Hepatic stellate cell (primary cell): Measurements from ENCODE around the gene STEAP1.
"Not testable (repeated sequence)": the region's sequence is repeated elsewhere in the genome, so short reads cannot be mapped to it uniquely, and the experiment has no call there.

Source experiments
- DNase-seq: peaks from one replicate; pipeline ENCODE4 v3.0.0; 2011; ENCODE audit warnings: low spot score

STEAP1 gene

DNA sequence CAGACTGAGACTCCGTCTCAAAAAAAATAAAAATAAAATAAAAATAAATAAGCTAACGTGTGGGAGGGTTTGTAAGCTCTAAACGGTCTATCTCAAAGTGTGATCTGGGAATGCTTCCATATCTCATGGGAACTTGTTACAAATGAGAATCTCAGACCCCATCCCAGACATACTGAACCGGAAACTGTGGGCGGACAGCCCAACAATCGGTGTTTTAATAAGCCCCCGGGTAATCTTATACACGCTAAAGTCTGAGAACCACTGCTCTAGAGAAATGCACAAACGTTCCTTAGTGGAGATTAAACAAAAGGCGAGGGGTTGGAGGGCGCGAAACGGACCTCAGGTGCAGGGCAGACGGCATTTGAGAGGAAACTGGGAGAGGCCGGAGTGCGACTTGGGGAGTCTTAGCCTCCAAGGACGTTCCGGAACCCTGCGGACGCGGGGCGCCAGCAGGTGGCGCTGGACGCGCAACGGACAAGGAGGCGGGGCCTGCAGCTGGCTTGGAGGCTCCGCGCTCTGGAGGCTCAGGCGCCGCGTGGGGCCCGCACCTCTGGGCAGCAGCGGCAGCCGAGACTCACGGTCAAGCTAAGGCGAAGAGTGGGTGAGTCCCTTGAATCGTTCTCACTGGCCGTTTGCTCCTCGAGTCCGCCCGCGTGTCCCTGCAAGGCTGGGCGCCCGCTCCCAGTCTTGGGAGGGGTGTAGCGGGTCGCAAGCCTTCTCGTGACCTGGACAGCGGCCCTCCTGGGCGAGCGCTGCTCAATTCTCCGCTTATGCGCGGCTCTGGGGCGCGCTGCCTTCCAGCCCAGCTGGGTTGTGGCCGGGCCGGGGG lies at the start of gene STEAP1:
Gene STEAP1, plus strand, starts transcription at position 527 of the 829 bp plus-strand sequence. CDS start 5,320 bp downstream, outside the sequence.
- DNase-seq, result peak; percentile 67

- not testable (repeated sequence) for DNase-seq
Observed at GRCh38 chr7:90114972-90115371, 39.3 kb upstream of the STEAP1 start.

DNA sequence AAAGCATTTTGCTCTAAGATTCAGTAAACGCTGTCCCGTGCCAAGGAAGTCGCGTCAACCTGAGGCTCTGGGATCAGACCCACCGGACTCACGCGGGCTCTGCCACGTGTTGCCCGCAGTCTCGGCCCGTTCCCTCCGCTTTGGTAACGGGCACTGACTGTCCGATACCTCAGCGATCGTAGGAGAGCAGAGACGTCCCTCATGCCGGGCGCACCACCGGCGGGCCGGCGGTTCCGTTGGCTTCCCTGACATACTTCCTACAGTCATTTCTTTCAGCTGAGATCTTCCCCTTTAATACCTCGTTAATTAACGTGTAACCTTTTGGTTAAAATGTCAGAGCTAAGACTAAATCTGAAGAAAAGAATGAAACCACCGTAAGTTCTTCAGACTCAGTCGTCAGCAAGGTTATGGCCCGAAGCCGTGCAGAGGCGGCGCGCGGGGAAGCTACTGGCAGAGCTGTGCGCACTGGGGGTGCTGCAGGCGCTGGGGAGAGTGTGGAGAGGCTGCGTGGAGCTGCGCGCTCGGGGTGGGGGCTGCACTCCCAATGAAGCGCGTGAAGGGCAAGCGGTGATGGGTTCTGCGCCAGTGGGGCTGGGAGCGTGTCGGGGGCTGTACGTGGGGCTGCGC lies 35.6 kb upstream of the STEAP1 start:
- not testable (repeated sequence) for DNase-seq

DNA sequence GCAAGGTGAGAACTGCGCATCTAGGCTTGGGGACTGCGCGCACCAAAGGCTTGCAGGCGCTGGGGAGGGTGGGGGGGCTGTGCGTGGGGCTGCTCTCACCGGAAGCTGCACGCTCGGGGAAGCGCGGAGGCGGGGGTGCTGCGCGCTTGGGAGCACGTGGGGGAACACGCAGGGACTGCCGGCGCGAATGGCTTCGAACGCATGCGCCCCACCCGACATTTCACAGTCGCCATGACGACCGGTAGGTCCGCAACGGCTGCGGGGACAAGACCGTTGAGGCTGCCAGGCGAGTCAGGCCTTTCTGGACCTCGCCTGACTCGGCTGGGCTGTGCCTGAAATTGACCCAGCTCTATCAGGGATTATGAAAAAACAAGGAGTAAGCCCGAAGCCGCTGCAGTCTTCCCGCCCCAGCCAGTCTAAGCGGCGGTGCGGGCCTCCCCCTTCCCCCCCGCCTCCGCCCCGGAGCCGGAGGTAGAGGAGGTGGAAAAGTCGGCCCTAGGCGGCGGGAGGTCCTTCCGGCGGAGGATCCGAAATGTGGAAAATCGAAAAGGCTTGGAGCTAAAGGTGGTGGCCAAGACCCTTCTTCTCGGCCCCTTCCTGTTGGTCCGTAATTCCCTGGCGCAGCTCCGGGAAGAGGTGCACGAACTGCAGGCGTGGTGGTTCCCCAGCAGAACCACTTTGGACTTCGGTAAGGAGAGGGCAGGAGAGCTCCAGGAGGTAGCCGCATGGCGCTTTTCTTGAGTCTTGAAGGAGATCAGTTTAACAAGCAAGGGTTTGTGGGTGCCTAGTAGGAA lies 34.9 kb upstream of the STEAP1 start:
- DNase-seq, result no peak

DNA sequence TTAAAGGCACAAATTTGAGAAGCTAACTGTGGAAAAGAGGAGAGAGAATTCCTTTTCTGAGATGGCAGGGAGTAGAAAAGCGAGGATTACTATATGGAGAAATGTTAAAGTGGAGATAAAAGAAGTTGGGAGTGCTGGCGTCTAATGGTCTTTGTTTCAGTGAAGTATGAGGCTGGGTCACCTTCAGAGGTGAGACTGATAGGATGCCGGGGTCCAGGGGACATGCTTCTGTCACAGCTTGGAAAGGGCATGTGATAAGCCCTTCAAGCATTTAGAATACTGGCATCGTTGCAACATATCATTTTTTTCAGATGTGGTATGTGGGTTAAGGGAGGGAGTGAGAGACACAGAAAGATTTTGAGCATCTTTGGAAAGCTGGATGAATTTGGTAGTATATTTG lies 34.1 kb upstream of the STEAP1 start:
- DNase-seq, result not testable (repeated sequence)

- DNase-seq, result not testable (repeated sequence)
Observed at GRCh38 chr7:90131746-90132145, 22.5 kb upstream of the STEAP1 start.

GRCh38 chr7:90147079-90147960 lies 6.9 kb upstream of the STEAP1 start:
- not testable (repeated sequence) for DNase-seq

GRCh38 chr7:90149428-90149827 lies 4.8 kb upstream of the STEAP1 start:
- not testable (repeated sequence) for DNase-seq

- not testable (repeated sequence) for DNase-seq
Observed at GRCh38 chr7:90151884-90152283, 2.4 kb upstream of the STEAP1 start.

- peak; percentile 13 for DNase-seq
Observed at GRCh38 chr7:90152642-90153253, 1.5 kb upstream of the STEAP1 start.

GRCh38 chr7:90155206-90155605 lies 937 bp downstream of the STEAP1 start:
- no peak for DNase-seq

DNA sequence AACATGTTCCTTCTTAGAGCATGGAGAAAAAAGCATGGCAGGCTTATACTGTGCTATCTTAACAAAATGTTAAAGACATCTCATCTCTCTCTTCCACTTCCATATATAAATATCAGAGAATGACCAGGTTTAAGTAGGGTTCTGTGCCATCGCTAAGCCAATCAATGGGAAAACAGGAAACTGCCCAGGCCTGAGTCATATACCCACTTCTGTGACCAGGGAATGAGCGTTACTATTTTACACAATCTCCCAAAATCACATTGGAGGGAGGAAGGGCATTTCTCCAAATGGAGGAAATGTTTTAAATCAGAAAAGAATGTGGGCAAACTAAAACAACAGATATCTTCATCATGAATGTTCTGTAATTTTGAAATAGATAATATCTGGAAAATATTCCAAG lies 3.1 kb downstream of the STEAP1 start:
- DNase-seq, result peak; percentile 16

DNA sequence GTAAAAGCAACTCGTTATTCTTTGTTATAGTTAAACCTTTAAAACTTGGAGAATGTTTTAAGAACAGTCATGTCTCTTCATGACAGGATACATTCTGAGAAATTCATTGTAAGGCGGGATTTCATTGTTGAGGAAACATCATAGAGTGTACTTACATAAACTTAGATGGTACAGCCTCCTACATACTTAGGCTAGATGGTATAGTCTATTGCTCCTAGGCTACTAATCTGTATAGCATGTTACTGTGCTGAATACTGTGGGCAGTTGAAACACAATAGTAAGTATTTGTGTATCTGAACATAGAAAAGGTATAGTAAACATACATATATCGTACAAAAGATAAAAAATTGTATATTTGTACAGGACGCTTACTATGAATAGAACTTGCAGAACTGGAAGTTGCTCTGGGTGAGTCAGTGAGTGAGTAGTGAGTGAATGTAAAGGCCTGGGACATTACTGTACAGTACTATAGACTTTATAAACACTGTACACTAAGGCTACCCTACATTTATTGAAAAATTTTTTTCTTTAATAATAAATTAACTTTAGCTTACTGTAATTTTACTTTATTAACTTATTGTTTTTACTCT lies 3.6 kb downstream of the STEAP1 start:
- DNase-seq, result not testable (repeated sequence)

DNA sequence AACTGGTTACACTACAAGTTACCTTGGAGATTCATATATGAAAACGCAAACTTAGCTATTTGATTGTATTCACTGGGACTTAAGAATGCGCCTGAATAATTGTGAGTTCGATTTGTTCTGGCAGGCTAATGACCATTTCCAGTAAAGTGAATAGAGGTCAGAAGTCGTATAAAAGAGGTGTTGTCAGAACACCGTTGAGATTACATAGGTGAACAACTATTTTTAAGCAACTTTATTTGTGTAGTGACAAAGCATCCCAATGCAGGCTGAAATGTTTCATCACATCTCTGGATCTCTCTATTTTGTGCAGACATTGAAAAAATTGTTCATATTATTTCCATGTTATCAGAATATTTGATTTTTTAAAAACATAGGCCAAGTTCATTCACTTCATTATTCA lies 9.3 kb downstream of the STEAP1 start:
- DNase-seq, result no peak

- DNase-seq, result no peak
Observed at GRCh38 chr7:90165724-90166123, 11.5 kb downstream of the STEAP1 start.

DNA sequence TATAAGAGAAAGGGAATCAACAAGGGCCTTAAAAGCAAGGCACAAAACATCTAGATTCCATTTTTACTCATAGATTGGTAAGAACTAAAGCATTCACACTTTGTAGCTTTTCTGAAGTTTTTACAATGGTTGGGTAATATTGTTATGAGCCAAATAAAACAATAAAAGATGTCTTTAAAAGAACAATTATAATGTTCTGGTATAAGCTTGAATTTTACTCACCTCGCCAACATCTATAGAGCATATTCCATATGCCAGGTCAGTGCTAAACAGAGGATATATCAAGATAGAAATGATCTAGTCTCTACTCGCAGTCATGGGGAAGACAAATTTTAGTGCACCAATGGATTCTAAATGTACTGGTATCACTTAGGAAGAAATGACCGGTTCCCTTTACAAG lies 11.9 kb downstream of the STEAP1 start:
- DNase-seq, result no peak

- no peak for DNase-seq
Observed at GRCh38 chr7:90167361-90167760, 13.1 kb downstream of the STEAP1 start.

- no peak for DNase-seq
Observed at GRCh38 chr7:90169891-90170290, 15.6 kb downstream of the STEAP1 start.

- DNase-seq, result no peak
Observed at GRCh38 chr7:90172121-90172520, 17.9 kb downstream of the STEAP1 start.

- no peak for DNase-seq
Observed at GRCh38 chr7:90172624-90173023, 18.4 kb downstream of the STEAP1 start.
